ENCODE results near the gene FMN2.

Gene FMN2

DNA sequence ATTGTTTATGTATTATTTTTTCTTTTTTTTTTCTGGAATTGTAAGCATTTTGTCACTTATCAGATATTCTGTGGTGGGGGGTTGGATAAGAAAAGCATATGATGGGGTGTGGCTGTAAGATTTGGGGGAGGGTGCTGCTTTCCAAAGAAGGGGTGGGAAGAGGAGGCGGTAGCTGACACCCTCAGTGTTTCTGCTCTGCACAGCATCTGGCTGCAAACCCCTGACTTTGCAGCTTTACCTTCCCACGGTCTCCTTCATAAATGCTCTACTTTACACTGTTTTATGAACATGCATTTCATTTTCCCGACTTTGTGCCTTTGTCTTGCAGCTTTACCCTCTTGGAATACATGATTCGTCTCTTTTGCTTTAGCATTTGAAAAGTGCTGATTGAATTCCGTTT, 7.6 kb downstream of the FMN2 start:
- no peak for DNase-seq

DNA sequence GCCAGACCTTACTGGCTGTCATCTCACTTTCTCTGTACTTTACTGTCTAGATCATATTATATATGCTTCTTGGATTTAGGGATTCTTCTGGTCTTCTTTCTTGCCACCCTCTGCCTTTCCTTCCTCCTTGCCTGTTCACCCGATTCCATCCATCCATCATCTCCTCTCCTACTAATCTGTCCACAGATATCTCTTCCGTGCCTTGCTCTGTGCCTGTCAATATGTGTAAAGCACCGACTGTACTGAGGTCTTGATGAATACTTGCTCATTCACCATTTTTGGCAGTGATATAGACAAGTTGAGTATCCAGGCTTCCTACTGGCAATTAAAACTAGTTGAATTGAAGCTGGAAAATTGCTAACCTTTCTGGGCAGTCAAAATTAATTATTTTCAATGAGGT, 8.1 kb downstream of the FMN2 start:
- no peak for DNase-seq

DNA sequence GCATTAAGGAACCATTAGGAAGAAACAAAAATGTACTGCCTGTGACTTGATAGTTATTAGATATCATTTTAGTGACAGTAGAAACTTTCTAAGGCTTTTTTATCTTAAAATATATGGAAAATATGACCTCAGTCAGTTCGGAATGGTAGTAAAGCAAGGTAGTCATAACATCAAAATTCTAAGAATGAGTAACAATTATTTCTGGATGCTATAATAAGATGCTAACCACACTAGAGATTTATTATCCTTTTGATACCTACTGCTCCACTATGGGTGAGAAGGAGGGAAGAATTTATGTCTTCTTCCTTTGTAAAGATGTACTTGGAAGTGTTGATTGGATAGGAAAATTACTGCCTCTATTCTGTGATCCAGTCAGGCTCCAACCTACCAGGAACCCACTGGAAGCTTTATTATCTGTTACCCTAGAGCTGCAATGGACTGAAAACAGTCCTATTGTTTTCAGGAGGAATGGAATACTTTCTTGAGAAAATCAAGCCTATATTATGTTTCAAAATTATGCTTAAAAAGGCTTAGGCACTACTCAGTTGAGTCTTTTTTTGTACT, 8.8 kb downstream of the FMN2 start:
- DNase-seq, result no peak

DNA sequence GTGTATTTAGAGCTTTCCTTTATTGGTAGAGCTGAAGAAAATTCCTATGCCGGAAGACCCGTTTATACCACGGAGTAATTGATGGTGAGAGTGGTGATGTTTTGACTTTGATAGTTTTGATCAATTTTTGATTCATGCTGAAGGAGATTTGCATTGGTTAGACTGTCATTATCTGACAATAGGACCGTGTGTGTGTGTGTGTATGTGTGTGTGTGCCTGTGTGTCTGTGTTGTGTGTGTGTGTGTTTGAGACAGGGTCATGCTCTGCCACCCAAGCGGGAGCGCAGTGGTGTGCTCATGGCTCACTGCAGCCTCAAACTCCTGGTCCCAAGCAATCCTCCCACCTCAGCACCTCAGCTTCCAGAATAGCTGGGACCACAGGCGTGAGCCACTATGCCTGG, 9.6 kb downstream of the FMN2 start:
- DNase-seq, result no peak

DNA sequence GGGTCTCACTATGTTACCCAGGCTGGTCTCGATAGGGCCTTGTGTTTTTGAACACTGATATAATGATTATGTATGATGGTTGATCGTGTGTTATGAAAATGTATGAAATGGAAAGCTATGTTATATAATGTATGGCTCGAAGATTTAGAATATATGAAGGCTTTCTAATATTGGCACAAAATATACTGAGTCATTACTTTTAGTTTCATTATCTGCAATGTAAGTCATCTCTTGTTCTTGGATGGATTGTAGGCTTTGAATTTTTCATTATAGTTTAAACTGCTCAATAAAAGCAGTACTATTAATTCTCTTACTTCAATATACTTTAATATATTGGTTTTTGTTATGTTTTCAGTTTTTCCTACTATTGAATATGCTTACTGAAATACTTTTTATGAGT, 10.1 kb downstream of the FMN2 start:
- DNase-seq, result no peak

GRCh38 chr1:240104672-240105071, 13.0 kb downstream of the FMN2 start:
- no peak for DNase-seq

GRCh38 chr1:240107058-240107684, 15.5 kb downstream of the FMN2 start:
- DNase-seq, result no peak

- no peak for DNase-seq
Observed at GRCh38 chr1:240109130-240109529, 17.4 kb downstream of the FMN2 start.

- no peak for DNase-seq
Observed at GRCh38 chr1:240109920-240110636, 18.4 kb downstream of the FMN2 start.

DNA sequence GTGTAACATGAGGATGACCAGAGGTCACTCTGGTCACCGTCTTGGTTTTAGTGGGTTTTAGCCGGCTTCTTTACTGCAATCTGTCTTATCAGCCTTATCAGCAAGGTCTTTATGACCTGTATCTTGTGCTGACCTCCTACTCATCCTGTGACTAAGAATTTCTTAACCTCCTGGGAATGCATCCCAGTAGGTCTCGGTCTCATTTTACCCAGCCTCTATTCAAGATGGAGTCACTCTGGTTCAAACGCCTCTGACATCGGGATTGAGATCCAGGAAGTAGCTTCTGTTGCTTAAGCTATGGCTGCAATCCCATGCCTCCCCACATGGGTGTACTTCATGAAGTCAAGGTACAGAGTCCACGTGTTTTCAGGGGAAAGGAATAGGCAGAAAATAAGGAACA, 19.9 kb downstream of the FMN2 start:
- no peak for DNase-seq

GRCh38 chr1:240114222-240114621, 22.5 kb downstream of the FMN2 start:
- DNase-seq, result no peak

GRCh38 chr1:240115831-240116230, 24.1 kb downstream of the FMN2 start:
- no peak for DNase-seq

DNA sequence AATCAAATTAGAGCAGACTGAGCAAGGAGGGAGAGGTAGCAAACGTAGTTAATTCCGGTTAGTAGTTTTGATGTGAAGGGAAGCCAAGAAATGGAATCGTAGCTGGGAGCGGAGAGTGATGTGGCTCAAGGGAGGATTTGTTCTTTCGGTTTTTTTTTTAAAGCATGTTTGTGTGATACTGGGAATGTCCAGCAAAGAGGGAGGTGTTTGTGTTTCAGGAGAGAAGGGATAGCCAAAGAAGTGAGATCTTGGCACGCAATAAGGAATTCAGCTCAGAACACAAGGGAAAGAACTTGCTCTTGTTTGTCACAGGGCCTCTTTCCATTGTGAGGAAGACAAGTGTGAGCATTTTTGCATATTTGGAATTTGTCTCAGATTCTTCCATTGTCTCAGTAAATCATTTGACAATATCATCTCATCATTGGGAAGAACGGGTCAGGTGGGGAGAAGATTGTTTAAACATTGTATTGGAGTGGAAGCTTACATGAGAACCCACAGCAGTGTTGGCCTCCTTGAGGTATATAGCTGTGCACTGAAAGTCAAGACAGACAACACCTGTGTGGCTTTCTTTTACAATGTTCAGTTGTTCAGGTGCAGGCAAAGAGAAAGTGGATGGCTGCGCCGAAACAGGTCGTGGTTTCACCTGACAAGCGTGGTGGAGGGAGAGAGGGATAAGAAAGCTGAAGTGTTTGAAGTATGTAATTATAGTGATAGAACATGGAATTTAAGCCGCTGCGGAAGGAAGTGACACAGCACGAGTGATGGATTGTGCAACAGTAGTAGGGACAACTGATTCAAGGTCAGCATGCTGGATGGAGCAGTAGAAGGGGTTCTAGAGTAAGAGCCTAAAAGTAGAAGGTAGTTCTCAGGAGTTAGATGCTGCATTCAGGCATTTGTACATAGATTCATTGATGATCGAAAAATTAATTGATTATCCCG, 25.4 kb downstream of the FMN2 start:
- DNase-seq, result no peak

DNA sequence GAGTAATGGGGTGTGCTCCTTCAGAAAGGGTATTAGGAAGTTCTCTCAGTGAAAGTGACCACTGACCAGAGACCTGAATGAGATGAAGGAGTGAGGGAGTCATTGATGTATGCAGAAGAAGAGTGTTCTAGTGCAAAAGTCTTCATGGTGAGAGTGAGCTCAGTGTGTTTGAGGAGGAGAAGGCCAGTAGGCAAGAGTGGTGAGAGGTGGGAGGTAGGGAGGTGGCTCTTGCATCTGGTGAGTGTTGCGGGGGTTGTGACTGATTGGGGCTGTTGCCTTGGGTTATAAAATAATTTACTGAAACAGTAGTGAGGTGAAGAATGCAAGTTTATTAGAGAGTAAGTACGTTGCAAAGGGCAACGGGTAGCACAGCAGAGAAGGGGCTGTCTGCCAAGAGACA, 26.2 kb downstream of the FMN2 start:
- DNase-seq, result no peak

DNA sequence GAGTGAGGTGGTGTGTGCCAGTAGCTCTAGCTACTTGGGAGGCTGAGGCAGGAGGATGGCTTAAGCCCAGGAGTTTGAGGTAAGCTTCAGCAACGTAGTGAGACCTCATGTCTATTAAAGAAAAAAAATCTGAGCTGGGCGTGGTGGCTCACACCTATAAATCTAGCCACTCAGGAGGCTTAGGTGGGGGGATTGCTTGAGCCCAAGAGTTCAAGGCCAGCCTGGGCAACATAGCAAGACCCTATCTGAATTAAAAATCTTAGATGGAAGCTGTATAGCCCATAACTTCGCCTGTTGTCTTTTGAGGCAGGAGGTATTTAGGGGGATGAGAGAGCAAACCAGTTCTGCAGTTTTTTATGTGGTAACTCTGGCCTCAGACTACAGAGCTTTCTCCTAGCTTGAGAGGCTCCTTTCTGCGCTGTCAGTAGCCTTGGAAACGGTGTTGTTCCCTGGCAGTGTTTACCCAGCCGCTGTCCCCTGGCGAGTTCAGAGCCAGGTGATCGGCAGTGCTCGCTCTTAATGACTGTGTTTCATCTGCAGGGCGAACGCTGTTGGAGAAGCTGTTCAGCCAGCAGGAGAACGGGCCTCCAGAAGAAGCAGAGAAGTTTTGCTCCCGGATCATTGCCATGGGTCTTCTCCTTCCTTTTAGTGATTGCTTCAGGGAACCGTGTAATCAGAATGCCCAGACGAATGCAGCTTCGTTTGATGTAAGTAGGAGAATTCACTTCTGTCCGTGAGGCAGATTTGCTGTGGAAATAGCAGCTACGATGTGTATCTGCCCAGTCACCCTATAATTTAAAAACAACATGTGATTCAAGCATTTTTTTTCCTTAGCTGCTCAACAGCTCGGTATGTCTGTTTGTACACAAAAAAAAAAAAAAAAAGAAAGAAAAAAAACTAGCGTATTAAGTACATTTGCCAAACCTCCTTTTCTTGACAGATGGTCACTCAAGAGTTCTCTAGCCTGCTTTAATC, 31.2 kb downstream of the FMN2 start:
- no peak for DNase-seq

DNA sequence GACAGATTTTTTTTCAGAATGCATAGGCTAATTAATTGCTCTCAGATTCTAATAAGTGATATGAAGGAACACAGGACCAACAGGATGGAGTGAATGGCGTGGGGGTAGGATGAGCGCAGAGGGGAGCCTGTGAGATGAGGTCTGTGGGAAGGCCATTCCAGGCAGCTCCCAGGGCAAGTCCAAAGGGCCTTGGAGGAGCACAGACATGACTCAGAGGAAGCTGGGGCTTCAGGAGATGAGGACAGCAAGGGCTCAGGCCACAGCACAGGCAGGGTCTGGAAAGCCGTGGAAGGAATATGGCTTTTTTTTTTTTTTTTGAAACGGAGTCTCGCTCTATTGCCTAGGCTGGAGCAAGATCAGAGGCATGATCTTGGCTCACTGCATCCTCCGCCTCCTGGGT, 35.1 kb downstream of the FMN2 start:
- DNase-seq, result no peak

- DNase-seq, result no peak
Observed at GRCh38 chr1:240128366-240128765, 36.7 kb downstream of the FMN2 start.

- no peak for DNase-seq
Observed at GRCh38 chr1:240134113-240134512, 42.4 kb downstream of the FMN2 start.

DNA sequence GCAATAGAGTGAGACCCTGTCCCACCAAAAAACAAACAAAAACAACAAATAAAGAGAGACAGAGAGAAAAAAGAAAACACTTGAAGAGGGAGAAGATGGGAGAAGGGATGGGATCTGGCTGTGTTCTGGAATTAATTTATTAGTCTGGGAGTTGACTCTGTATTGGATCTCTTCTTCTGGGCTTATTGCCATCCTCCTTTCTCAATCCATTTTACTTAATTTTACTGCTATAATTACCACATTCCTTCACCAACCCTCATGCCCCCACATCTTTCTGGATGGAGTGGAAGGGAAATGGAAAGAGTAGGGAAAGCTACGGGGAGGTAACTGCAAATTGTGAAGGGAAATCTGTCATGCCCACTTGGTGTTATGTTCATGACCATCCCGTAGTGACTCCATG, 42.9 kb downstream of the FMN2 start:
- no peak for DNase-seq

DNA sequence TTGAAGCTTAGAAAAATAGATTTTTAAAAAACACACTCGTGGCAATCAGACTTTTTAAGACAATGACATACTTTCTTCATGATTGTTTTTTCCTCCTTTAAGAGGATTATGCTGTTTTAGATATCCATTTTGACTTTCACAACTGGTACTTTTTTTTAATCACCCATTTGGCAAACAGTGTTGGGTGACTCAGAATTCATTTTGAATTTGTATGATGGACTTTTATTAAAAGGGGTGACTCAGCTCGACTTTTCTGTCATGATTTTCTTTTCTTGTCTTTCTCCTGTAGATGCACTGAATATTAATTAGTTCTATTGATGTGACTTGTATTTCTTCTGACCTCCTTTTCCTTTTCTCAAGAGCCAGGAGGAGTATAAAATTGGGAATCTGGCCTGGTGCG, 44.7 kb downstream of the FMN2 start:
- DNase-seq, result no peak

DNA sequence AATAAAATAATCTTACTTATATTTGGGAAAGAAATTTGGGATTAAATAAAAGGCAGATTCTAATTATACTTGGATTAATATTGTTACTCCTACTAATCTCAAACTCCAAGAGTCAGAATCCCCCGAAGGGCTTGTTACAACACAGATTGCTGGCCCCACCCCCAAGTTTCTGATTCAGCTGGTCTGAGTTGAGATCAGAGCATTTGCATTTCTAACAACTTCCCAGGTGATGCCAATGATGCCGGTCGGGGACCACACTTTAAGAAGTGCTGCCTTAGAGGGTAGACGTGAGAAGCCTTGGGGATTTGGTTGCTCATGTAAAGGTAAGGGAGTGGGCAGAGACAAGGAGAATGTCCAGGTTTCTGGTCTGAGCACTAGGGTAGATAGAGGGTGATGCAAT, 47.2 kb downstream of the FMN2 start:
- DNase-seq, result no peak

DNA sequence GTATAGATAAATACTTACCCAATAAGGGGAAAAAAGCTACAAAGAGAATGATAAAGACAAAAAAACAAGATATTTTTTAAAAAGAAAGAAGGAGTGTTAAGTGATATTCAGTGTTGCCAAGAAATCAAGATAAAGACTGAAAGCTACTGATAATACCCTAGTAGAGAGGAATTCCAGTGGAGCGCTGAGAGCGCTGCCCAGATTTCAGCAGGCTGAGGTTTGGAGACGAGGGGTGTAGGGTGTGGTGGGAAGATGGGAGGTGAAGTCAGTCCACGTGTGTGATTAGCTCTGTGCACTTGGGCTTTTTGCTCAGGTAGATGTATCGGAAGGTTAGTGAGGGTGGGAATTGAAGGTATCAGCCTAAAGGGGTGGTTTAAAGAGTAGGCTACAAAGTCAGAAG, 47.8 kb downstream of the FMN2 start:
- no peak for DNase-seq

All from NCI-H524 treated with DMSO at 0.1 percent for 48 hours (cell line).